Endothelial cell of umbilical vein (primary cell): ENCODE results near the gene PRM3. TPM values are rescaled to one million over a fixed set of nuclear protein-coding genes. Genes with fewer than 3 reads are reported as not detected.

ENCODE experiments used
- BruUV-seq: library from RNA; stranded (reverse); fragments of 400-500 nt; replicated peaks from 2 replicates; lab custom pipeline; 2021; lab: Mats Ljungman, UMichigan
- CTCF ChIA-PET: fragments of 300-600, 350-600 bp; sonication (Branson Sonifier 250); formaldehyde crosslinking; loops from one replicate; lab custom pipeline; 2021; ENCODE audit warnings: antibody characterized with exemption, inconsistent platforms; lab: Charles Lee
- POLR2A ChIA-PET: fragments of 300-600, 350-600 bp; sonication (Branson Sonifier 250); formaldehyde crosslinking; loops from one replicate; lab custom pipeline; 2021; ENCODE audit warnings: antibody characterized with exemption, inconsistent platforms; lab: Charles Lee
- DNase-seq: peaks from one replicate; pipeline ENCODE4 v3.0.0-alpha.2; 2011; ENCODE audit warnings: low read depth, low spot score
- FAIRE-seq: peaks from 2 replicates; lab custom pipeline; 2011; peaks lifted over from hg19 to GRCh38; lab: Jason Lieb, UNC
- H2AFZ ChIP-seq: 2 replicates; pipeline ENCODE4 v1.6.0; 2012; ENCODE audit warnings: low read depth, low read length, control low read depth, inconsistent platforms
- H3K27ac ChIP-seq: 2 replicates; pipeline ENCODE4 v1.5.1; 2011; ENCODE audit warnings: low read depth, mild to moderate bottlenecking, control low read depth, low read length, moderate library complexity; ENCODE audit not compliant: insufficient read depth
- H3K27me3 ChIP-seq, 2 experiments: 2 replicates each; pipeline versions ENCODE4 v1.6.0 to v1.6.1; 2011; ENCODE audit warnings: low read length in 2 of 2, mixed read lengths in 1 of 2; ENCODE audit not compliant: control insufficient read depth in 2 of 2, insufficient read depth in 2 of 2
- H3K36me3 ChIP-seq, 2 experiments: 2 replicates in 1 of 2; 3 replicates in 1 of 2; pipeline ENCODE4 v1.5.1; 2011; ENCODE audit warnings: low read length in 2 of 2, mild to moderate bottlenecking in 1 of 2, moderate library complexity in 1 of 2; ENCODE audit not compliant: control insufficient read depth in 2 of 2, insufficient read depth in 2 of 2; ENCODE audit errors: extremely low read depth in 1 of 2
- H3K4me1 ChIP-seq: 3 replicates; pipeline ENCODE4 v1.5.1; 2011; ENCODE audit warnings: mild to moderate bottlenecking, low read length; ENCODE audit not compliant: control insufficient read depth, insufficient read depth; ENCODE audit errors: extremely low read depth
- H3K4me2 ChIP-seq: 2 replicates; pipeline ENCODE4 v1.6.1; 2011; ENCODE audit warnings: low read length, control low read depth, mixed read lengths; ENCODE audit not compliant: insufficient read depth
- H3K4me3 ChIP-seq, 3 experiments: fragments of 200-600 bp in 1 of 3; sonication (generic), shearing (Covaris generic) in 1 of 3; replicated peaks in 1 of 3; 2 replicates each; pipeline ENCODE4 v1.5.1; 2011 to 2016; ENCODE audit warnings: control low read depth in 3 of 3, low read length in 3 of 3, mild to moderate bottlenecking in 2 of 3, inconsistent platforms in 1 of 3, low read depth in 1 of 3, moderate library complexity in 1 of 3; ENCODE audit not compliant: insufficient read depth in 1 of 3
- H3K79me2 ChIP-seq: 2 replicates; pipeline ENCODE4 v1.6.0; 2012; ENCODE audit warnings: low read length, inconsistent platforms; ENCODE audit not compliant: control insufficient read depth, insufficient read depth
- H3K9ac ChIP-seq: replicated peaks from 2 replicates; pipeline ENCODE3; 2011; ENCODE audit warnings: low read length, control low read depth; ENCODE audit not compliant: insufficient read depth; ENCODE audit errors: extremely low read depth
- H3K9me1 ChIP-seq: replicated peaks from 3 replicates; pipeline ENCODE4 v1.6.0; 2011; ENCODE audit warnings: mild to moderate bottlenecking, low read length; ENCODE audit not compliant: control insufficient read depth, insufficient read depth; ENCODE audit errors: extremely low read depth
- H3K9me3 ChIP-seq: replicated peaks from 2 replicates; pipeline ENCODE4 v1.5.1; 2012; ENCODE audit warnings: low read length, inconsistent platforms; ENCODE audit not compliant: control insufficient read depth, insufficient read depth
- H4K20me1 ChIP-seq: replicated peaks from 2 replicates; pipeline ENCODE3; 2011; ENCODE audit warnings: mild to moderate bottlenecking, low read length; ENCODE audit not compliant: control insufficient read depth, insufficient read depth; ENCODE audit errors: extremely low read depth
- EZH2 ChIP-seq: IDR thresholded peaks from 2 replicates; pipeline ENCODE4 v1.6.1; 2012; ENCODE audit warnings: borderline replicate concordance, low read depth, mild to moderate bottlenecking, moderate library complexity, low read length, inconsistent platforms; ENCODE audit not compliant: severe bottlenecking
- FOS ChIP-seq: IDR thresholded peaks from 2 replicates; pipeline ENCODE4 v1.6.1; 2011; ENCODE audit warnings: mild to moderate bottlenecking, low read length, moderate library complexity, borderline replicate concordance; ENCODE audit not compliant: insufficient read depth
- GATA2 ChIP-seq: IDR thresholded peaks from 2 replicates; pipeline ENCODE4 v1.7.0; 2011; ENCODE audit warnings: low read depth, mild to moderate bottlenecking, moderate library complexity, mixed read lengths, low read length; ENCODE audit not compliant: insufficient read length, insufficient read depth
- JUN ChIP-seq: IDR thresholded peaks from 2 replicates; pipeline ENCODE4 v1.6.1; 2011; ENCODE audit warnings: borderline replicate concordance, low read depth; ENCODE audit not compliant: insufficient read length, insufficient read depth
- MYC ChIP-seq: IDR thresholded peaks from one replicate; pipeline ENCODE4 v1.6.1; 2011; ENCODE audit warnings: mild to moderate bottlenecking, low read depth, low read length
- POLR2A ChIP-seq: IDR thresholded peaks from 2 replicates; pipeline ENCODE4 v1.6.1; 2012; ENCODE audit warnings: low read depth, mild to moderate bottlenecking, control low read depth, low read length
- POLR2AphosphoS5 ChIP-seq: IDR thresholded peaks from 2 replicates; pipeline ENCODE4 v1.6.1; 2012; ENCODE audit warnings: low read depth, mild to moderate bottlenecking, control low read depth, low read length, moderate library complexity; ENCODE audit not compliant: insufficient read depth
- dilution Hi-C: fragments of 300-500 bp; cut with MboI; formaldehyde crosslinking; loops from one replicate; pipeline ENCODE4 v1.15.0; 2019; ENCODE audit warnings: low sequenced_read_pairs; ENCODE audit not compliant: extremely low pct_ligation_motif_present
- intact Hi-C: fragments of 100-400 bp; cut with micrococcal nuclease; formaldehyde crosslinking; loops from one replicate; pipeline ENCODE4 v1.10.0; 2022
- polyA plus RNA-seq, 4 experiments: library from polyadenylated mRNA; depleted of rRNA in 3 of 4; stranded (reverse) in 3 of 4; unstranded in 1 of 4; fragments of >200 nt; gene quantifications; 2 replicates each; pipeline versions ENCODE4 v1.2.1 to v1.2.3, GENCODE V29; 2011 to 2012; ENCODE audit warnings: missing spikeins in 1 of 4
- total RNA-seq: library from RNA; stranded (reverse); gene quantifications from 2 replicates; pipeline ENCODE4 v1.2.3, GENCODE V29; 2021
- TF ChIP-seq, protein P1 (sequence below), 2 donors: IDR thresholded peaks; 1 replicate in 1 of 2; 2 replicates in 1 of 2; pipeline ENCODE4 v1.5.1; 2011; ENCODE audit warnings: low read length in 2 of 2, mild to moderate bottlenecking in 2 of 2, moderate library complexity in 2 of 2, control low read depth in 1 of 2, inconsistent platforms in 1 of 2, low read depth in 1 of 2; ENCODE audit not compliant: insufficient read depth in 1 of 2; ENCODE audit errors: extremely low read depth in 1 of 2
- TF ChIP-seq, protein P2 (sequence below): IDR thresholded peaks from 2 replicates; pipeline ENCODE4 v1.6.1; 2011; ENCODE audit not compliant: insufficient read depth, insufficient read length

PRM3 gene
- total and polyA plus RNA-seq, 2 donors (not counting 3 experiments of a cell fraction or from before 2014, with no cell fraction given), result not detected

DNA sequence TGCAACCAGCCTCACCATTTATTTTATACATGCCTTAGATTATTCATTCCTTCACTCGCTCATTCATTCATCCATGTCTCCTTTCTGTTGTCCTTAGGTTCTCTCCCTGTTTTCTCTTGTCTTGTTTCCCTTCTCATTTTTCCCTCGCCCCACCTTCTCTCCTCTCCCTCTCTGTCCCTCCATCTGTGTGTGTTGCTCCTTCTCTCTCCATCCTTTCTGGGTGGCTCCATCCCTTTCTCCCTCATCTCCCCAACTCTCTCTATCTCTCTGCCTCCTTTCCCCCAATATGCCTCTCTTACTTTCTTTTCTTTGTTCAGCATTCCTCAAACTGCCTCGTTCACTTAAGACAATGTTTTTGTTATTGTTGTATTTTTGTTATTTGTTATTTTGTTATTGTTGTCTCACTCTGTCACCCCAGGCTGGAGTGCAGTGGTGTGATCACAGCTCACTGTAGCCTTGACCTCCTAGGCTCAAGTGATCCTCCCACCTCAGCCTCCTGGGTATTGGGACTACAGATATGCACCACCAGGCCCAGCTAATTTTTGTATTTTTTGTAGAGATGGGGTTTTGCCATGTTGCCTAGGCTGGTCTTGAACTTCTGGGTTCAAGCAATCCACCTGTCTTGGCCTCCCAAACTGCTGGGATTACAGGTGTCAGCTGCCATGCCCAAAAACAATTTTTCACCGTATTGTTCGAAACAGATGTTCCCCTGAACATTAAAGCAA, 31.8 kb downstream of the PRM3 start:
- FAIRE-seq, result no peak
- H3K27ac ChIP-seq, result no peak overlapping the region
- no peaks in the 10 kb centered on the region for H3K4me1 ChIP-seq
- intact Hi-C loops, result no loop called here
- H3K27me3 ChIP-seq, result peaks cover 4 to 6% of the 10 kb centered on the region in 2 experiments
- no peak overlapping the region for H3K4me3 ChIP-seq
- DNase-seq, result no peak
- no peak overlapping the region for H2AFZ ChIP-seq
- ChIA-PET POLR2A (no interaction called here), CTCF (no interaction called here)
- TF ChIP-seq MYC, result no peak
- TF ChIP-seq FOS, result no peak
- no peak for TF ChIP-seq EZH2
- TF ChIP-seq JUN, result no peak
- TF ChIP-seq, protein P1, sequence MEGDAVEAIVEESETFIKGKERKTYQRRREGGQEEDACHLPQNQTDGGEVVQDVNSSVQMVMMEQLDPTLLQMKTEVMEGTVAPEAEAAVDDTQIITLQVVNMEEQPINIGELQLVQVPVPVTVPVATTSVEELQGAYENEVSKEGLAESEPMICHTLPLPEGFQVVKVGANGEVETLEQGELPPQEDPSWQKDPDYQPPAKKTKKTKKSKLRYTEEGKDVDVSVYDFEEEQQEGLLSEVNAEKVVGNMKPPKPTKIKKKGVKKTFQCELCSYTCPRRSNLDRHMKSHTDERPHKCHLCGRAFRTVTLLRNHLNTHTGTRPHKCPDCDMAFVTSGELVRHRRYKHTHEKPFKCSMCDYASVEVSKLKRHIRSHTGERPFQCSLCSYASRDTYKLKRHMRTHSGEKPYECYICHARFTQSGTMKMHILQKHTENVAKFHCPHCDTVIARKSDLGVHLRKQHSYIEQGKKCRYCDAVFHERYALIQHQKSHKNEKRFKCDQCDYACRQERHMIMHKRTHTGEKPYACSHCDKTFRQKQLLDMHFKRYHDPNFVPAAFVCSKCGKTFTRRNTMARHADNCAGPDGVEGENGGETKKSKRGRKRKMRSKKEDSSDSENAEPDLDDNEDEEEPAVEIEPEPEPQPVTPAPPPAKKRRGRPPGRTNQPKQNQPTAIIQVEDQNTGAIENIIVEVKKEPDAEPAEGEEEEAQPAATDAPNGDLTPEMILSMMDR (IDR thresholded peaks at IDR 0.05; ENCODE audit: extremely low read depth in 1 of 2, insufficient read depth in 1 of 2, low read depth in 1 of 2, low read length in 2 of 2), result no peak
- TF ChIP-seq, protein P2, sequence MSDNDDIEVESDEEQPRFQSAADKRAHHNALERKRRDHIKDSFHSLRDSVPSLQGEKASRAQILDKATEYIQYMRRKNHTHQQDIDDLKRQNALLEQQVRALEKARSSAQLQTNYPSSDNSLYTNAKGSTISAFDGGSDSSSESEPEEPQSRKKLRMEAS, result no peak
- no peak for TF ChIP-seq GATA2
- no peak for TF ChIP-seq POLR2AphosphoS5
- TF ChIP-seq POLR2A, result no peak
- no peaks in the 10 kb centered on the region for H3K9me3 ChIP-seq
- no peak overlapping the region for H3K9ac ChIP-seq
- BruUV-seq, result no TSS peak
- no peaks in the 10 kb centered on the region for H3K79me2 ChIP-seq
- no peak overlapping the region for H3K4me2 ChIP-seq
- dilution Hi-C loops, result no loop called here
- no peaks in the 10 kb centered on the region for H4K20me1 ChIP-seq
- H3K9me1 ChIP-seq, result no peaks in the 10 kb centered on the region
- H3K36me3 ChIP-seq, result no peaks in the 10 kb centered on the region
